Mesenchymal stem cell (in vitro differentiated cells and primary cell): Measurements from ENCODE around the gene SLC2A9.

Source experiments
- DNase-seq: peaks from one replicate; pipeline ENCODE4 v3.0.0-alpha.2; 2013
- H2AFZ ChIP-seq: one replicate; pipeline ENCODE4 v1.6.1; 2013; ENCODE audit warnings: low read depth, mild to moderate bottlenecking, control low read depth, inconsistent platforms, low read length, moderate library complexity
- H2AK5ac ChIP-seq: 2 replicates; pipeline ENCODE4 v1.6.1; 2013; ENCODE audit warnings: low read length, moderate library complexity, mild to moderate bottlenecking, inconsistent platforms; ENCODE audit not compliant: severe bottlenecking
- H2BK120ac ChIP-seq: one replicate; pipeline ENCODE4 v1.6.1; 2013; ENCODE audit warnings: low read depth, mild to moderate bottlenecking, inconsistent platforms, low read length, moderate library complexity
- H2BK12ac ChIP-seq, 2 experiments: one replicate each; pipeline ENCODE4 v1.6.1; 2013; ENCODE audit warnings: inconsistent platforms in 2 of 2, low read length in 2 of 2, mild to moderate bottlenecking in 2 of 2, moderate library complexity in 2 of 2, control low read depth in 1 of 2
- H2BK15ac ChIP-seq: one replicate; pipeline ENCODE4 v1.6.1; 2013; ENCODE audit warnings: mild to moderate bottlenecking, low read depth, inconsistent platforms; ENCODE audit not compliant: poor library complexity, severe bottlenecking
- H2BK5ac ChIP-seq: 2 replicates; pipeline ENCODE4 v1.6.1; 2013; ENCODE audit warnings: low read depth, mild to moderate bottlenecking, low read length, control low read depth, inconsistent platforms; ENCODE audit not compliant: poor library complexity, severe bottlenecking
- H3K14ac ChIP-seq, 2 experiments: one replicate each; pipeline ENCODE4 v1.6.1; 2013; ENCODE audit warnings: inconsistent platforms in 2 of 2, low read length in 2 of 2, control low read depth in 1 of 2, mild to moderate bottlenecking in 1 of 2, moderate library complexity in 1 of 2
- H3K18ac ChIP-seq, 2 experiments: one replicate each; pipeline ENCODE4 v1.6.1; 2013; ENCODE audit warnings: inconsistent platforms in 2 of 2, low read length in 2 of 2, control low read depth in 1 of 2, low read depth in 1 of 2, mild to moderate bottlenecking in 1 of 2
- H3K23ac ChIP-seq, 2 experiments: one replicate each; pipeline ENCODE4 v1.6.1; 2013; ENCODE audit warnings: inconsistent platforms in 2 of 2, low read length in 2 of 2, mild to moderate bottlenecking in 2 of 2, moderate library complexity in 2 of 2, control low read depth in 1 of 2
- H3K27ac ChIP-seq: 2 replicates; pipeline ENCODE4 v1.5.1; 2013; ENCODE audit warnings: mild to moderate bottlenecking, moderate library complexity, low read length, control low read depth, inconsistent platforms; ENCODE audit not compliant: poor library complexity, severe bottlenecking
- H3K27me3 ChIP-seq, 2 experiments: 2 replicates each; pipeline versions ENCODE4 v1.6.1 to v1.7.0; 2013; ENCODE audit warnings: low read length in 2 of 2, mild to moderate bottlenecking in 2 of 2, moderate library complexity in 2 of 2, control low read depth in 1 of 2, inconsistent platforms in 1 of 2; ENCODE audit not compliant: control insufficient read depth in 1 of 2, insufficient read depth in 1 of 2
- H3K36me3 ChIP-seq, 2 experiments: 2 replicates each; pipeline versions ENCODE4 v1.6.1 to v1.7.0; 2013; ENCODE audit warnings: low read length in 2 of 2, control low read depth in 1 of 2, inconsistent platforms in 1 of 2, low read depth in 1 of 2, mild to moderate bottlenecking in 1 of 2; ENCODE audit not compliant: insufficient read depth in 2 of 2, control insufficient read depth in 1 of 2
- H3K4ac ChIP-seq, 2 experiments: one replicate each; pipeline ENCODE4 v1.6.1; 2013; ENCODE audit warnings: inconsistent platforms in 2 of 2, low read length in 2 of 2, mild to moderate bottlenecking in 2 of 2, moderate library complexity in 2 of 2, control low read depth in 1 of 2, low read depth in 1 of 2
- H3K4me1 ChIP-seq: 2 replicates; pipeline ENCODE4 v1.6.1; 2013; ENCODE audit warnings: low read depth, low read length, control low read depth; ENCODE audit not compliant: control insufficient read depth, insufficient read depth
- H3K4me2 ChIP-seq: 2 replicates; pipeline ENCODE4 v1.6.1; 2013; ENCODE audit warnings: low read length, mild to moderate bottlenecking, inconsistent platforms; ENCODE audit not compliant: poor library complexity, severe bottlenecking
- H3K4me3 ChIP-seq, 2 experiments: 2 replicates each; pipeline versions ENCODE4 v1.5.1 to v1.7.0; 2013; ENCODE audit warnings: low read length in 2 of 2, mild to moderate bottlenecking in 2 of 2, control low read depth in 1 of 2, low read depth in 1 of 2; ENCODE audit not compliant: insufficient read depth in 1 of 2
- H3K79me1 ChIP-seq: replicated peaks from 2 replicates; pipeline ENCODE4 v1.6.1; 2013; ENCODE audit warnings: mild to moderate bottlenecking, control low read depth, low read length, inconsistent platforms; ENCODE audit not compliant: poor library complexity, severe bottlenecking
- H3K9ac ChIP-seq: 2 replicates; pipeline ENCODE4 v1.7.0; 2013; ENCODE audit warnings: mild to moderate bottlenecking, low read length, moderate library complexity
- H3K9me3 ChIP-seq: 2 replicates; pipeline ENCODE4 v1.7.0; 2013; ENCODE audit warnings: mild to moderate bottlenecking, low read length; ENCODE audit not compliant: control insufficient read depth
- H4K8ac ChIP-seq: one replicate; pipeline ENCODE4 v1.6.1; 2013; ENCODE audit warnings: inconsistent platforms, mild to moderate bottlenecking, low read length, moderate library complexity
- H4K91ac ChIP-seq: one replicate; pipeline ENCODE4 v1.6.1; 2013; ENCODE audit warnings: mild to moderate bottlenecking, low read length, inconsistent platforms
- WGBS: methylation state at CpG from one replicate; pipeline ENCODE4 v1.1.7; 2013; ENCODE audit warnings: mixed read lengths; 5-methylcytosine and 5-hydroxymethylcytosine counted together

Gene SLC2A9

GRCh38 chr4:9875516-9875915 is 145.8 kb downstream of the SLC2A9 start:
- H3K4me3 ChIP-seq, result no peak overlapping the region
- H3K27ac ChIP-seq, result no peak overlapping the region
- H3K4ac ChIP-seq, result no peak overlapping the region
- H2BK120ac ChIP-seq, result no peak overlapping the region
- H3K9me3 ChIP-seq, result no peaks in the 10 kb centered on the region
- H3K18ac ChIP-seq, result no peak overlapping the region
- H3K27me3 ChIP-seq, result no peaks in the 10 kb centered on the region
- H3K36me3 ChIP-seq, result no peaks in the 10 kb centered on the region
- no peak overlapping the region for H3K23ac ChIP-seq
- no peak overlapping the region for H2AFZ ChIP-seq
- no peak overlapping the region for H3K4me2 ChIP-seq
- H2AK5ac ChIP-seq, result no peak overlapping the region
- no peak for DNase-seq
- H3K14ac ChIP-seq, result no peak overlapping the region
- H4K91ac ChIP-seq, result no peak overlapping the region
- no peak overlapping the region for H2BK15ac ChIP-seq
- no peaks in the 10 kb centered on the region for H3K4me1 ChIP-seq
- H3K9ac ChIP-seq, result no peak overlapping the region
- no peak overlapping the region for H2BK12ac ChIP-seq
- H3K79me1 ChIP-seq, result no peaks in the 10 kb centered on the region
- no peak overlapping the region for H4K8ac ChIP-seq
- WGBS, result 50% methylated on average over 1 of the region's 1 CpG
- no peak overlapping the region for H2BK5ac ChIP-seq

GRCh38 chr4:9874385-9874784 is 146.9 kb downstream of the SLC2A9 start:
- no peak overlapping the region for H3K4me2 ChIP-seq
- no peak overlapping the region for H3K9ac ChIP-seq
- no peak overlapping the region for H2BK120ac ChIP-seq
- H2BK5ac ChIP-seq, result no peak overlapping the region
- 86% methylated on average over 5 of the region's 5 CpGs for WGBS
- H3K4ac ChIP-seq, result no peak overlapping the region
- no peak overlapping the region for H3K23ac ChIP-seq
- H3K18ac ChIP-seq, result no peak overlapping the region
- no peaks in the 10 kb centered on the region for H3K79me1 ChIP-seq
- H2AK5ac ChIP-seq, result no peak overlapping the region
- no peak overlapping the region for H3K27ac ChIP-seq
- H3K14ac ChIP-seq, result no peak overlapping the region
- no peak overlapping the region for H2AFZ ChIP-seq
- no peak overlapping the region for H2BK12ac ChIP-seq
- no peaks in the 10 kb centered on the region for H3K36me3 ChIP-seq
- H3K27me3 ChIP-seq, result no peaks in the 10 kb centered on the region
- no peaks in the 10 kb centered on the region for H3K9me3 ChIP-seq
- no peak overlapping the region for H3K4me3 ChIP-seq
- no peak overlapping the region for H4K8ac ChIP-seq
- DNase-seq, result no peak
- no peak overlapping the region for H2BK15ac ChIP-seq
- H3K4me1 ChIP-seq, result no peaks in the 10 kb centered on the region
- H4K91ac ChIP-seq, result peak overlapping the region; percentile 18

GRCh38 chr4:9870165-9870790 is 151.0 kb downstream of the SLC2A9 start:
- H3K18ac ChIP-seq, result no peak overlapping the region
- H3K14ac ChIP-seq, result no peak overlapping the region
- H2BK15ac ChIP-seq, result no peak overlapping the region
- H4K91ac ChIP-seq, result no peak overlapping the region
- H3K9ac ChIP-seq, result no peak overlapping the region
- DNase-seq, result no peak
- H3K4ac ChIP-seq, result no peak overlapping the region
- H4K8ac ChIP-seq, result no peak overlapping the region
- no peaks in the 10 kb centered on the region for H3K27me3 ChIP-seq
- H3K9me3 ChIP-seq, result no peaks in the 10 kb centered on the region
- H2BK120ac ChIP-seq, result no peak overlapping the region
- H3K4me1 ChIP-seq, result no peaks in the 10 kb centered on the region
- 73% methylated on average over 10 of the region's 10 CpGs for WGBS
- H3K4me3 ChIP-seq, result no peak overlapping the region
- H2BK12ac ChIP-seq, result no peak overlapping the region
- H2AK5ac ChIP-seq, result no peak overlapping the region
- no peak overlapping the region for H2BK5ac ChIP-seq
- no peak overlapping the region for H3K27ac ChIP-seq
- H3K23ac ChIP-seq, result no peak overlapping the region
- no peak overlapping the region for H2AFZ ChIP-seq
- no peaks in the 10 kb centered on the region for H3K79me1 ChIP-seq
- no peaks in the 10 kb centered on the region for H3K36me3 ChIP-seq
- H3K4me2 ChIP-seq, result no peak overlapping the region

DNA sequence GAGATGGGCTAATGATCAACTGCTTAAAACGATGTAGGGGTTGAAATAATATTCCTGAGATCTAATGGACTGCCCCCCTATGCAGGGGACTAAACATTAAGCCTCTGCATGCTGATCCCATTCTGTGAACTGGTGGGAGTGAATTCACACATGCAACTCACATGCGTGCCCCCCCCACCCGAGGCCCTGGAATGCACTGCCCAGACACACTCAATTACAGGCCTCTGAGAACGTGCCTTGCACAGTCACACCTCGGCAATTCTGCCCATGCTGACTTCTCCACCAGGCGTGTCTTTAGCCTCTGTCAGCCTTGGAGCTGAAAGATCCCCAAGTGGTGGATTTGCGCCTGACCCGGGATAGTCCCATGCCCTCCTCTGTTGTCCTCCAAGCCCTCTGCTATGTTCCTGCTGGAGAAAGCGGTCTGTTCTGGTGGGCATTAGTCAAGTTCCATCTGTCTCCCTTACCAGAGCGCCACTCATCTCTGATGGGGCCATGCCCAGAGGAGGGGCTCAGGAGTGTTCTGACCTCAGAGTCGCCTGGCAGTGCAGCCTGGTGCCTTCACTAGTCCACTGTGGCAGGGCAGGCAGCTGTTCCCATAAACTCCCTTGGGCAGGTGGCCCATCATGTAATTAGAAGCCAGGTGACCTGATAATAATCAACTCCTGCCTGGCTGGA is 153.4 kb downstream of the SLC2A9 start:
- no peaks in the 10 kb centered on the region for H3K36me3 ChIP-seq
- WGBS, result 73% methylated on average over 11 of the region's 11 CpGs
- H3K18ac ChIP-seq, result no peak overlapping the region
- no peaks in the 10 kb centered on the region for H3K4me1 ChIP-seq
- no peaks in the 10 kb centered on the region for H3K27me3 ChIP-seq
- H4K8ac ChIP-seq, result no peak overlapping the region
- H3K14ac ChIP-seq, result no peak overlapping the region
- H3K4me3 ChIP-seq, result no peak overlapping the region
- no peak overlapping the region for H4K91ac ChIP-seq
- H3K27ac ChIP-seq, result no peak overlapping the region
- H3K4me2 ChIP-seq, result no peak overlapping the region
- H3K4ac ChIP-seq, result no peak overlapping the region
- no peak overlapping the region for H2AK5ac ChIP-seq
- no peak overlapping the region for H3K23ac ChIP-seq
- no peaks in the 10 kb centered on the region for H3K9me3 ChIP-seq
- H2AFZ ChIP-seq, result no peak overlapping the region
- no peak for DNase-seq
- no peak overlapping the region for H2BK5ac ChIP-seq
- H2BK120ac ChIP-seq, result no peak overlapping the region
- no peak overlapping the region for H2BK15ac ChIP-seq
- no peak overlapping the region for H2BK12ac ChIP-seq
- no peak overlapping the region for H3K9ac ChIP-seq
- H3K79me1 ChIP-seq, result no peaks in the 10 kb centered on the region
